IMR-90 (cell line): ENCODE results near the gene SCYGR7. TPM values are rescaled to one million over a fixed set of nuclear protein-coding genes. Genes with fewer than 3 reads are reported as not detected.

Source experiments
- ATAC-seq: fragments of 200-7000 bp; cut with Tn5 transposase; 2 replicates; pipeline ENCODE4 v1.9.1; 2020; ENCODE audit warnings: low read depth, mild to moderate bottlenecking, moderate library complexity
- BruUV-seq: library from RNA; stranded (reverse); fragments of 400-500 nt; replicated peaks from 2 replicates; lab custom pipeline; 2021; lab: Mats Ljungman, UMichigan
- CTCF ChIA-PET: fragments of 300-600 bp; formaldehyde crosslinking; extraction: SDS; loops from one replicate; lab custom pipeline; 2021; ENCODE audit warnings: antibody characterized with exemption; lab: Yijun Ruan, JAX
- POLR2A ChIA-PET: fragments of 300-600 bp; sonication (Branson Sonifier 250); formaldehyde crosslinking; loops from one replicate; lab custom pipeline; 2022; ENCODE audit warnings: antibody characterized with exemption; ENCODE audit not compliant: unreplicated experiment; lab: Charles Lee
- DNase-seq: peaks from one replicate; pipeline ENCODE4 v3.0.0; 2013
- H2AFZ ChIP-seq: replicated peaks from 2 replicates; pipeline ENCODE3; 2013; ENCODE audit warnings: low read length, mild to moderate bottlenecking; ENCODE audit not compliant: poor library complexity
- H2AK5ac ChIP-seq: 2 replicates; pipeline ENCODE4 v1.6.1; 2013; ENCODE audit warnings: low read depth, low read length, inconsistent platforms
- H2AK9ac ChIP-seq: replicated peaks from 2 replicates; pipeline ENCODE3; 2013; ENCODE audit warnings: mild to moderate bottlenecking, low read depth, low read length, moderate library complexity; ENCODE audit not compliant: poor library complexity
- H2BK120ac ChIP-seq: 2 replicates; pipeline ENCODE4 v1.6.1; 2013; ENCODE audit warnings: low read depth, low read length, inconsistent platforms
- H2BK15ac ChIP-seq: 3 replicates; pipeline ENCODE4 v1.6.1; 2013; ENCODE audit warnings: low read depth, low read length, inconsistent platforms
- H2BK20ac ChIP-seq: 2 replicates; pipeline ENCODE4 v1.6.1; 2013; ENCODE audit warnings: low read depth, mild to moderate bottlenecking, inconsistent platforms, low read length, moderate library complexity
- H2BK5ac ChIP-seq: 2 replicates; pipeline ENCODE4 v1.6.1; 2013; ENCODE audit warnings: mild to moderate bottlenecking, low read depth, low read length, inconsistent platforms; ENCODE audit not compliant: poor library complexity, severe bottlenecking
- H3K14ac ChIP-seq: replicated peaks from 2 replicates; pipeline ENCODE4 v1.6.1; 2013; ENCODE audit warnings: low read depth, low read length, inconsistent platforms
- H3K18ac ChIP-seq: 2 replicates; pipeline ENCODE4 v1.6.1; 2013; ENCODE audit warnings: low read depth, low read length, control low read depth
- H3K23ac ChIP-seq: 2 replicates; pipeline ENCODE4 v1.6.1; 2013; ENCODE audit warnings: low read depth, low read length, inconsistent platforms
- H3K27ac ChIP-seq: 2 replicates; pipeline ENCODE4 v1.5.1; 2013; ENCODE audit warnings: mild to moderate bottlenecking, control low read depth, low read length; ENCODE audit not compliant: insufficient read depth
- H3K27me3 ChIP-seq: 2 replicates; pipeline ENCODE4 v1.6.1; 2013; ENCODE audit warnings: low read length; ENCODE audit not compliant: control insufficient read depth, insufficient read depth
- H3K36me3 ChIP-seq: 2 replicates; pipeline ENCODE4 v1.6.1; 2013; ENCODE audit warnings: low read length, mixed read lengths; ENCODE audit not compliant: control insufficient read depth, insufficient read depth
- H3K4ac ChIP-seq: 2 replicates; pipeline ENCODE4 v1.6.1; 2013; ENCODE audit warnings: low read depth, low read length, inconsistent platforms
- H3K4me1 ChIP-seq: 2 replicates; pipeline ENCODE4 v1.6.1; 2013; ENCODE audit warnings: low read length, mixed read lengths; ENCODE audit not compliant: control insufficient read depth, insufficient read depth
- H3K4me2 ChIP-seq: 2 replicates; pipeline ENCODE4 v1.6.1; 2013; ENCODE audit warnings: low read depth, mild to moderate bottlenecking, control low read depth, low read length, moderate library complexity
- H3K4me3 ChIP-seq: 2 replicates; pipeline ENCODE4 v1.5.1; 2013; ENCODE audit warnings: low read depth, mild to moderate bottlenecking, control low read depth, low read length, moderate library complexity; ENCODE audit not compliant: insufficient read depth
- H3K56ac ChIP-seq: 2 replicates; pipeline ENCODE4 v1.6.1; 2013; ENCODE audit warnings: low read length, inconsistent platforms; ENCODE audit not compliant: insufficient read depth; ENCODE audit errors: extremely low read depth
- H3K79me1 ChIP-seq, 2 experiments: 2 replicates each; pipeline ENCODE4 v1.6.1; 2013; ENCODE audit warnings: low read length in 2 of 2, inconsistent platforms in 1 of 2, low read depth in 1 of 2
- H3K9ac ChIP-seq: 2 replicates; pipeline ENCODE4 v1.6.1; 2013; ENCODE audit warnings: low read depth, low read length, control low read depth
- H3K9me1 ChIP-seq: 2 replicates; pipeline ENCODE4 v1.6.1; 2013; ENCODE audit warnings: low read length, inconsistent platforms; ENCODE audit not compliant: insufficient read depth
- H3K9me3 ChIP-seq: 2 replicates; pipeline ENCODE4 v1.6.1; 2013; ENCODE audit warnings: low read length; ENCODE audit not compliant: control insufficient read depth, insufficient read depth
- H4K20me1 ChIP-seq: 2 replicates; pipeline ENCODE4 v1.6.1; 2013; ENCODE audit warnings: low read length, inconsistent platforms; ENCODE audit not compliant: insufficient read depth
- H4K5ac ChIP-seq: 2 replicates; pipeline ENCODE4 v1.6.1; 2013; ENCODE audit warnings: mild to moderate bottlenecking, low read depth, low read length, control low read depth
- H4K8ac ChIP-seq, 2 experiments: 2 replicates each; pipeline ENCODE4 v1.6.1; 2013; ENCODE audit warnings: low read depth in 2 of 2, low read length in 2 of 2, control low read depth in 1 of 2, inconsistent platforms in 1 of 2
- H4K91ac ChIP-seq: 2 replicates; pipeline ENCODE4 v1.6.1; 2013; ENCODE audit warnings: low read depth, low read length, inconsistent platforms; ENCODE audit not compliant: insufficient read depth
- FOS ChIP-seq: fragments of 150-350 bp; IDR thresholded peaks from 2 replicates; pipeline ENCODE4 v1.6.1; 2016; ENCODE audit warnings: low read depth, low read length
- MAFK ChIP-seq: IDR thresholded peaks from 2 replicates; pipeline ENCODE4 v1.6.1; 2012; ENCODE audit warnings: low read depth, low read length, improper control_type of control experiment
- POLR2A ChIP-seq: IDR thresholded peaks from 2 replicates; pipeline ENCODE4 v1.6.1; 2012; ENCODE audit warnings: mild to moderate bottlenecking, low read depth, low read length
- SMC3 ChIP-seq: fragments of 150-350 bp; IDR thresholded peaks from 2 replicates; pipeline ENCODE4 v1.6.1; 2016; ENCODE audit warnings: low read depth, mild to moderate bottlenecking, antibody characterized with exemption, low read length, moderate library complexity
- USF2 ChIP-seq: fragments of 150-350 bp; IDR thresholded peaks from 2 replicates; pipeline ENCODE4 v1.6.1; 2017; ENCODE audit warnings: mild to moderate bottlenecking, antibody characterized with exemption, low read length, low read depth
- WGBS, 2 experiments: methylation state at CpG; one replicate each; pipeline versions ENCODE4 v1.1.5 to v1.1.7; 2013; ENCODE audit warnings: missing lambda C conversion rate in 2 of 2; ENCODE audit not compliant: insufficient read length in 1 of 2; ENCODE audit errors: extremely low coverage in 2 of 2; 5-methylcytosine and 5-hydroxymethylcytosine counted together
- dilution Hi-C: fragments of 300-500 bp; cut with HindIII; formaldehyde crosslinking; loops from one replicate; pipeline ENCODE4 v1.14.3; 2018; ENCODE audit warnings: low sequenced_read_pairs; ENCODE audit not compliant: unreplicated experiment
- in situ Hi-C: fragments of 300-500 bp; cut with MboI; formaldehyde crosslinking; loops from 3 replicates; pipeline ENCODE4 v1.14.3; 2019; ENCODE audit warnings: low sequenced_read_pairs, inconsistent platforms, mixed read lengths
- intact Hi-C: fragments of 100-400 bp; cut with micrococcal nuclease; formaldehyde crosslinking; loops from 2 replicates; pipeline ENCODE4 v1.10.0; 2022
- polyA plus RNA-seq, 3 experiments: library from polyadenylated mRNA; depleted of rRNA; stranded (reverse); fragments of >200 nt; gene quantifications; 2 replicates each; pipeline ENCODE4 v1.2.3, GENCODE V29; 2012; ENCODE audit warnings: low replicate concordance in 1 of 3
- total RNA-seq: library from RNA; depleted of rRNA; stranded (reverse); fragments of >200 nt; gene quantifications from 2 replicates; pipeline ENCODE4 v1.2.3, GENCODE V29; 2012
- TF ChIP-seq, protein P1 (sequence below): fragments of 150-350 bp; IDR thresholded peaks from 2 replicates; pipeline ENCODE4 v1.6.1; 2016; ENCODE audit warnings: low read depth, mild to moderate bottlenecking, low read length, moderate library complexity, borderline replicate concordance
- TF ChIP-seq, protein P2 (sequence below): conservative IDR thresholded peaks from 2 replicates; pipeline ENCODE4 v1.5.1; 2012; ENCODE audit warnings: mild to moderate bottlenecking, low read depth, low read length, improper control_type of control experiment

SCYGR7 gene
- total and polyA plus RNA-seq, 2 of the 4 experiments (the other 2 are of a cell fraction): not detected

- Histone ChIP-seq H2AK9ac (no peak overlapping the region), H3K9me3 (no peaks in the 10 kb centered on the region), H3K4me3 (no peak overlapping the region), H3K14ac (no peak overlapping the region), H3K23ac (no peak overlapping the region), H2BK120ac (no peak overlapping the region), H2AK5ac (no peak overlapping the region), H3K4ac (no peak overlapping the region), H3K9me1 (no peaks in the 10 kb centered on the region), H3K56ac (no peak overlapping the region), H3K27me3 (no peaks in the 10 kb centered on the region), H2BK5ac (no peak overlapping the region), H3K4me1 (no peaks in the 10 kb centered on the region), H3K4me2 (no peak overlapping the region), H2AFZ (no peak overlapping the region), H4K20me1 (no peaks in the 10 kb centered on the region), H2BK20ac (no peak overlapping the region), H3K27ac (no peak overlapping the region), H3K9ac (no peak overlapping the region), H3K79me1 (no peaks in the 10 kb centered on the region), H4K91ac (no peak overlapping the region), H3K36me3 (no peaks in the 10 kb centered on the region), H4K5ac (no peak overlapping the region), H4K8ac (no peak overlapping the region), H2BK15ac (no peak overlapping the region), H3K18ac (no peak overlapping the region)
- no CpG with 5 or more reads among the region's 6 CpGs for WGBS, 2 experiments
- in situ Hi-C loops (no loop called here), dilution Hi-C loops (no loop called here), intact Hi-C loops (no loop called here)
- ATAC-seq: no peak
- TF ChIP-seq FOS (no peak), MAFK (no peak), SMC3 (no peak), POLR2A (no peak), USF2 (no peak)
- TF ChIP-seq, protein P1, sequence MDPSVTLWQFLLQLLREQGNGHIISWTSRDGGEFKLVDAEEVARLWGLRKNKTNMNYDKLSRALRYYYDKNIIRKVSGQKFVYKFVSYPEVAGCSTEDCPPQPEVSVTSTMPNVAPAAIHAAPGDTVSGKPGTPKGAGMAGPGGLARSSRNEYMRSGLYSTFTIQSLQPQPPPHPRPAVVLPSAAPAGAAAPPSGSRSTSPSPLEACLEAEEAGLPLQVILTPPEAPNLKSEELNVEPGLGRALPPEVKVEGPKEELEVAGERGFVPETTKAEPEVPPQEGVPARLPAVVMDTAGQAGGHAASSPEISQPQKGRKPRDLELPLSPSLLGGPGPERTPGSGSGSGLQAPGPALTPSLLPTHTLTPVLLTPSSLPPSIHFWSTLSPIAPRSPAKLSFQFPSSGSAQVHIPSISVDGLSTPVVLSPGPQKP: no peak
- TF ChIP-seq, protein P2, sequence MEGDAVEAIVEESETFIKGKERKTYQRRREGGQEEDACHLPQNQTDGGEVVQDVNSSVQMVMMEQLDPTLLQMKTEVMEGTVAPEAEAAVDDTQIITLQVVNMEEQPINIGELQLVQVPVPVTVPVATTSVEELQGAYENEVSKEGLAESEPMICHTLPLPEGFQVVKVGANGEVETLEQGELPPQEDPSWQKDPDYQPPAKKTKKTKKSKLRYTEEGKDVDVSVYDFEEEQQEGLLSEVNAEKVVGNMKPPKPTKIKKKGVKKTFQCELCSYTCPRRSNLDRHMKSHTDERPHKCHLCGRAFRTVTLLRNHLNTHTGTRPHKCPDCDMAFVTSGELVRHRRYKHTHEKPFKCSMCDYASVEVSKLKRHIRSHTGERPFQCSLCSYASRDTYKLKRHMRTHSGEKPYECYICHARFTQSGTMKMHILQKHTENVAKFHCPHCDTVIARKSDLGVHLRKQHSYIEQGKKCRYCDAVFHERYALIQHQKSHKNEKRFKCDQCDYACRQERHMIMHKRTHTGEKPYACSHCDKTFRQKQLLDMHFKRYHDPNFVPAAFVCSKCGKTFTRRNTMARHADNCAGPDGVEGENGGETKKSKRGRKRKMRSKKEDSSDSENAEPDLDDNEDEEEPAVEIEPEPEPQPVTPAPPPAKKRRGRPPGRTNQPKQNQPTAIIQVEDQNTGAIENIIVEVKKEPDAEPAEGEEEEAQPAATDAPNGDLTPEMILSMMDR: no peak
- CTCF ChIA-PET: no interaction called here
- POLR2A ChIA-PET: no interaction called here
- no TSS peak for BruUV-seq
- no peak for DNase-seq
Observed at GRCh38 chr2:227707390-227707789, 20.7 kb upstream of the SCYGR7 start.
